SJCRH30 (cell line): ENCODE measurements around the gene C19orf25. TPM values are rescaled to one million over a fixed set of nuclear protein-coding genes. Genes with fewer than 3 reads are reported as not detected.

ENCODE experiments used
- DNase-seq, 2 experiments: peaks; one replicate each; pipeline ENCODE4 v3.0.0-alpha.2; 2015 to 2020
- H3K27ac ChIP-seq: fragments of 250-450 bp; sonication (Bioruptor Pico); 2 replicates; pipeline ENCODE4 v1.5.1; 2020; ENCODE audit warnings: mild to moderate bottlenecking, moderate library complexity
- H3K27me3 ChIP-seq: fragments of 250-450 bp; sonication (Bioruptor Pico); 2 replicates; pipeline ENCODE4 v1.5.1; 2020; ENCODE audit warnings: mild to moderate bottlenecking, moderate library complexity
- H3K36me3 ChIP-seq: fragments of 250-450 bp; sonication (Bioruptor Pico); 2 replicates; pipeline ENCODE4 v1.5.1; 2020; ENCODE audit warnings: mild to moderate bottlenecking, moderate library complexity
- H3K4me1 ChIP-seq: fragments of 250-450 bp; sonication (Bioruptor Pico); 2 replicates; pipeline ENCODE4 v1.5.1; 2020; ENCODE audit warnings: mild to moderate bottlenecking, moderate library complexity
- H3K4me3 ChIP-seq: fragments of 250-450 bp; sonication (Bioruptor Pico); 2 replicates; pipeline ENCODE4 v1.5.1; 2020; ENCODE audit warnings: mild to moderate bottlenecking, moderate library complexity
- H3K9me3 ChIP-seq: fragments of 250-450 bp; sonication (Bioruptor Pico); replicated peaks from 2 replicates; pipeline ENCODE4 v1.5.1; 2020; ENCODE audit warnings: mild to moderate bottlenecking, moderate library complexity
- total RNA-seq: library from RNA; depleted of rRNA; stranded (reverse); fragments of >200 nt; shearing (Covaris generic); gene quantifications from 2 replicates; pipeline ENCODE4 v1.2.3, GENCODE V29; 2014; rRNA removed

Gene C19orf25
- total RNA-seq, 1 experiment from 2014 or later = 26.6 TPM

GRCh38 chr19:1425902-1426301, 53.1 kb downstream of the C19orf25 start:
- Histone ChIP-seq H3K9me3 (no peaks in the 10 kb centered on the region), H3K4me1 (no peaks in the 10 kb centered on the region), H3K27ac (no peak overlapping the region), H3K4me3 (no peak overlapping the region), H3K27me3 (no peaks in the 10 kb centered on the region), H3K36me3 (peaks cover 67% of the 10 kb centered on the region)
- DNase-seq = no peak

DNA sequence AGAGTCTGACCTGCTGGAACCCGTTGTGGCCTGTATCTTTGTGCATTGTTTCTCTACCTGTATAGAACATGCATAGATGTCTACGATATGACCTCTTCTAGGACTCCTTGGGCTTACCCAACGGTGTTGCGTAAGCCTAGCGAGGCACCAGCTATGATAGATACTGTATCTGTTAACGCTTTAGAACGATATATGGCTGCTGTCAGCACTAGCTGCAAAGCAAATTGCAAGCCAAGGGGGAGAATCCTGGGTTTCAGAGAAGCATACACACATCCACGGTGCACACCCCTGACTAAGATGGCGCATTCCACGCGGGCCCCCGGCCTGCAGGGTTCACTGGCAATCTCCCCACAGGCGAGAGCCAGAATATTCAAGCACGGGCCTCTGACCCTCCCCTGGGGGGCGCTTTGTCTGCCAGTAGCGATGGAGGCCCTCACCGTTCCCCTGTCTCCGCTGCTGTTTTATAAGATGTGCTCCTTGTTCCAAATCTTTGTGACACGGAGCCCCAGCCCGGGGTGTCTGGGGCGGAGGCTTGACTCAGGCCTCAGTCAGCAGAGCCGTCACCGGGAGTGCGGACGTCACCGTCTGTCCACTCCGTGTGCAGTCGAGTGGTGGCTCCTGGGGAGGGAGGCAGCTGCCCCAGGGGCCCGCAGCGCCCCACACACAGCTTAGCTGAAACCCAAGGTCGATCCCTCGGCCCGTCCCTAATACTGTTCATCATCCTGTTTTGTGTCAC, 53.7 kb downstream of the C19orf25 start:
- Histone ChIP-seq H3K4me1 (no peaks in the 10 kb centered on the region), H3K27ac (no peak overlapping the region), H3K4me3 (no peak overlapping the region), H3K27me3 (no peaks in the 10 kb centered on the region), H3K9me3 (no peaks in the 10 kb centered on the region), H3K36me3 (peaks cover 69% of the 10 kb centered on the region)
- DNase-seq = no peak

DNA sequence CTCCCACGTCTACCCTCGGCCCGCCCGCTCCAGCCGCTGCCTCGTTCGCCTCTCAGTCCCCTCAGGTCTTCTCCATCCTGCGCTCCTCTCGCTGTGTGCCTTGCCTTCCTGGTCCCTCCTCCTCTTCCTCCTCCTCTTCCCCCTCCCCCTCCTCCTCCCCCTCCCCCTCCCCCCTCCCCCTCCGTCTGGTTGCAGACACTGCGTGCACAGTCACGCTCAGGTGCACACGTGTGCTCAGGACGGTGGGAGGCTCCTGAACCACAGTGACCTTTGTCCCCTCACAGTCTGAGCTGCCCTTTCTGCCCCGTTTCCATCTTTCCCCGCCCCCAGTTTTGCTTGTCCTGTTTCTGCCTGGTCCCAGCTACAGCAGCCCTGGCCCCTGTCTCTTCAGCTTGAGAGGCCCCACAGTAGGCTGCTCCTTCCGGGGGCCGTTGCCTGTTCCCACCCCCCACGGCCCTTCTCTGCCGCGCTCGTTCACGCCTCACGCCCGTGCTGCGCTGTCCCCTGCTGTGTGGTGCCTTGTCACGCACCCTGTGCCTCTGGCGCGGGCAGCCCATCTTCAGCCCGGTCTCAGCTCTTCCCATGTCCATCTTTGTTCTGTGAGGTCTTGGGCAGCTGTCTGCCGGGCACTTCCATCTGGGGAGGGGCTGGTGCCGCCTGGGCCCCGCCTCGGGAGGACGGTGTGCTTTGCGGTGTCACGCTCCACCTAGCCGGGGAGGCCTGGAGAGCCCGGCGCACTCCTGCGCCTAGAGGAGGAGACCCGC, 54.6 kb downstream of the C19orf25 start:
- DNase-seq = no peak
- Histone ChIP-seq H3K4me3 (no peak overlapping the region), H3K27me3 (no peaks in the 10 kb centered on the region), H3K9me3 (no peaks in the 10 kb centered on the region), H3K36me3 (peaks cover 63% of the 10 kb centered on the region), H3K4me1 (no peaks in the 10 kb centered on the region), H3K27ac (no peak overlapping the region)

DNA sequence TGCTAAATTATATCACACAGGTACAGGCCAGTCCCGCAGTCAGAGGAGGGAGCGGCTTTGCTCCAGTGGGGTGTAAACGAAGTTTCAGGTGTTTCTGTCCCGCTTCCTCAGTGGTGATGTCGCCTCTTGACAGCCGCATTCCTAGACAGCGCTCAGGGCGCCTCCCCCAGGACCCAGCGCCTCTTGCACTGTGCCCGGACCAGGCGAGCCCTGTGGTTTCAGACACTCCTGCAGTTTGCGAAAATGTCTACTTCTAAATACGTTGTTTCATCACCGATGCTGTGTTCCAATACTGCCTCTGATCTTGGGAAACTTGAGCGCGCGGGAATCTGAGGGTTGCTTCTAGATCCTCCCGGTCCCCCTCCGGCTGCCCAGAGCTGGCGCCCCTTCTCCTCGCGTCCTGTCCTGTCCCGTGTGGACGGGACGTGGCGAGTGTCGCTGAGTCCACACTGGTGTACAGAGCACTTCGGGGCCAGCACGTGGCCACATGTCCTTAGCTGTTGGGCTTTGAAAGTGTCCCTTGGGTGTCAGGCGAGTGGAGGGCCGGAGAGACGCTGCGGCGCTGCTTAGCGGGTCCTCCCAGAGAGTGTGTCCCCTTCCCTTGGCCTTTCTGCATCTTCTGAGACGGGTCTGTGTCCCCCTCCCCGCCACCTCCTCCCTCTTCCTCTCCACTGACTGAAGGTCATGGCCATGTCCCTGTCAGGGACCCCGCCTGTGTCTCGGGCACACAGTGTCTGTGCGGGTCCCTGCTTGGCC, 55.4 kb downstream of the C19orf25 start:
- Histone ChIP-seq H3K36me3 (peaks cover 66% of the 10 kb centered on the region), H3K4me1 (no peaks in the 10 kb centered on the region), H3K4me3 (no peak overlapping the region), H3K27me3 (no peaks in the 10 kb centered on the region), H3K9me3 (no peaks in the 10 kb centered on the region), H3K27ac (no peak overlapping the region)
- DNase-seq = no peak

Other genes starting within 250 kb of the C19orf25 start
- 1.2 and 1.9 TPM in 2 replicates for gene CBARP, start 241.2 kb downstream of the C19orf25 start, total RNA-seq
- gene ATP5F1D, start 237.5 kb downstream of the C19orf25 start, total RNA-seq = 25.5 and 32.2 TPM in 2 replicates
- 9.1 TPM in 2 replicates for gene MIDN, start 230.6 kb downstream of the C19orf25 start, total RNA-seq
- gene CIRBP, start 209.9 kb downstream of the C19orf25 start, total RNA-seq = 159 and 181 TPM in 2 replicates
- gene FAM174C, start 203.7 kb downstream of the C19orf25 start, total RNA-seq = 22.3 and 25.1 TPM in 2 replicates
- 1.0 and 2.8 TPM in 2 replicates for gene EFNA2, start 193.3 kb downstream of the C19orf25 start, total RNA-seq
- 31.4 and 39.6 TPM in 2 replicates for gene NDUFS7, start 95.3 kb downstream of the C19orf25 start, total RNA-seq
- 13.7 and 15.2 TPM in 2 replicates for gene GAMT, start 77.7 kb downstream of the C19orf25 start, total RNA-seq
- gene DAZAP1, start 71.6 kb downstream of the C19orf25 start, total RNA-seq = 132 and 138 TPM in 2 replicates
- gene RPS15, start 40.8 kb downstream of the C19orf25 start, total RNA-seq = 1,359 and 1,591 TPM in 2 replicates
- gene APC2, start 29.1 kb downstream of the C19orf25 start, total RNA-seq = 0.13 and 0.24 TPM in 2 replicates
- gene PCSK4, start 11.1 kb upstream of the C19orf25 start, total RNA-seq = 0.58 and 1.1 TPM in 2 replicates
- gene REEP6, start 12.0 kb upstream of the C19orf25 start, total RNA-seq = 0.41 and 0.45 TPM in 2 replicates
- 0.77 and 0.79 TPM in 2 replicates for gene ADAMTSL5, start 33.8 kb upstream of the C19orf25 start, total RNA-seq
- not detected in 2 replicates for gene PLK5, start 44.9 kb upstream of the C19orf25 start, total RNA-seq
- gene MEX3D, start 89.1 kb upstream of the C19orf25 start, total RNA-seq = 47.5 and 49.2 TPM in 2 replicates
- 99.8 and 103 TPM in 2 replicates for gene MBD3, start 113.7 kb upstream of the C19orf25 start, total RNA-seq
- gene UQCR11, start 126.2 kb upstream of the C19orf25 start, total RNA-seq = 95.0 and 100 TPM in 2 replicates
- 81.8 and 95.8 TPM in 2 replicates for gene TCF3, start 173.4 kb upstream of the C19orf25 start, total RNA-seq